HEK293T (cell line): ENCODE data around the gene RPTOR.

Experiments
- CTCF ChIA-PET: fragments of 350-600 bp; formaldehyde crosslinking; extraction: SDS; loops from one replicate; lab custom pipeline; 2021; ENCODE audit warnings: antibody characterized with exemption, inconsistent platforms; lab: Yijun Ruan, JAX
- POLR2A ChIA-PET: fragments of 350-600 bp; formaldehyde crosslinking; extraction: SDS; loops from one replicate; lab custom pipeline; 2020; ENCODE audit warnings: antibody characterized with exemption, inconsistent platforms; lab: Yijun Ruan, JAX
- DNase-seq: peaks from one replicate; pipeline ENCODE4 v3.0.0; 2012; ENCODE audit warnings: mixed read lengths; ENCODE audit errors: extremely low spot score
- ARNT ChIP-seq: fragments of 450-650 bp; IDR thresholded peaks from 2 replicates; pipeline ENCODE4 v1.6.1; 2017; ENCODE audit warnings: mild to moderate bottlenecking
- BHLHE40 ChIP-seq: fragments of 450-650 bp; IDR thresholded peaks from 2 replicates; pipeline ENCODE4 v1.6.1; 2016; ENCODE audit warnings: mild to moderate bottlenecking, moderate library complexity, borderline replicate concordance
- CTBP1 ChIP-seq: fragments of 450-650 bp; IDR thresholded peaks from 2 replicates; pipeline ENCODE4 v1.6.1; 2016; ENCODE audit warnings: borderline replicate concordance
- ELF4 ChIP-seq: fragments of 450-650 bp; IDR thresholded peaks from 2 replicates; pipeline ENCODE4 v1.6.1; 2017; ENCODE audit warnings: antibody characterized with exemption
- FOXA1 ChIP-seq: fragments of 450-650 bp; IDR thresholded peaks from 2 replicates; pipeline ENCODE4 v1.6.1; 2016; ENCODE audit warnings: mild to moderate bottlenecking
- FOXK2 ChIP-seq: fragments of 450-650 bp; IDR thresholded peaks from 2 replicates; pipeline ENCODE4 v1.6.1; 2016; ENCODE audit warnings: mild to moderate bottlenecking
- FOXM1 ChIP-seq: fragments of 450-650 bp; IDR thresholded peaks from 2 replicates; pipeline ENCODE4 v1.6.1; 2017; ENCODE audit warnings: mild to moderate bottlenecking, borderline replicate concordance
- HDGF ChIP-seq: fragments of 450-650 bp; IDR thresholded peaks from 2 replicates; pipeline ENCODE4 v1.6.1; 2017; ENCODE audit warnings: antibody characterized with exemption, borderline replicate concordance
- L3MBTL2 ChIP-seq: fragments of 450-650 bp; conservative IDR thresholded peaks from 2 replicates; pipeline ENCODE4 v1.6.1; 2016; ENCODE audit warnings: mild to moderate bottlenecking
- LEF1 ChIP-seq: fragments of 450-650 bp; IDR thresholded peaks from 2 replicates; pipeline ENCODE4 v1.6.1; 2017; ENCODE audit warnings: mild to moderate bottlenecking, borderline replicate concordance
- NFRKB ChIP-seq: fragments of 450-650 bp; IDR thresholded peaks from 2 replicates; pipeline ENCODE4 v1.6.1; 2016; ENCODE audit warnings: mild to moderate bottlenecking, moderate library complexity
- PKNOX1 ChIP-seq: fragments of 450-650 bp; IDR thresholded peaks from 2 replicates; pipeline ENCODE4 v1.6.1; 2016
- SP1 ChIP-seq: fragments of 450-650 bp; IDR thresholded peaks from 2 replicates; pipeline ENCODE4 v1.6.1; 2017
- SUZ12 ChIP-seq: fragments of 450-650 bp; IDR thresholded peaks from 2 replicates; pipeline ENCODE4 v1.6.1; 2016; ENCODE audit warnings: mild to moderate bottlenecking
- TARDBP ChIP-seq: fragments of 450-650 bp; IDR thresholded peaks from 2 replicates; pipeline ENCODE4 v1.6.1; 2016
- ZNF384 ChIP-seq: fragments of 450-650 bp; IDR thresholded peaks from 2 replicates; pipeline ENCODE4 v1.6.1; 2016

Gene RPTOR

GRCh38 chr17:80880648-80880985 is 336.0 kb downstream of the RPTOR start:
- DNase-seq = no peak
- ChIA-PET CTCF (no interaction called here), POLR2A (no interaction called here)
- TF ChIP-seq L3MBTL2 (no peak), CTBP1 (no peak), ELF4 (no peak), PKNOX1 (no peak), ARNT (no peak), FOXA1 (no peak), SUZ12 (no peak), FOXK2 (no peak), LEF1 (no peak), NFRKB (no peak), HDGF (no peak), SP1 (no peak), ZNF384 (no peak), TARDBP (no peak), BHLHE40 (no peak), FOXM1 (no peak)

GRCh38 chr17:80881306-80881705 is 336.7 kb downstream of the RPTOR start:
- POLR2A ChIA-PET = no interaction called here
- TF ChIP-seq PKNOX1 (no peak), FOXM1 (no peak), SUZ12 (no peak), LEF1 (no peak), HDGF (no peak), CTBP1 (no peak), SP1 (no peak), ELF4 (no peak), TARDBP (no peak), ARNT (no peak), FOXA1 (no peak), L3MBTL2 (no peak), BHLHE40 (no peak), FOXK2 (no peak)
- CTCF ChIA-PET = interaction anchor here (0.8 kb wide), 1 partner anchor 9 kb away, joined by 3 read pairs; no protein-coding TSS in a partner anchor
- no peak for DNase-seq

- ChIA-PET CTCF (no interaction called here), POLR2A (no interaction called here)
- TF ChIP-seq SP1 (no peak), ARNT (no peak), FOXK2 (no peak), ZNF384 (no peak)
- DNase-seq = no peak
Observed at GRCh38 chr17:80882323-80882722, 337.7 kb downstream of the RPTOR start.

GRCh38 chr17:80882926-80883685 is 338.5 kb downstream of the RPTOR start:
- TF ChIP-seq BHLHE40 (no peak), SP1 (no peak), FOXM1 (no peak), FOXK2 (no peak), ARNT (no peak), FOXA1 (no peak), TARDBP (no peak), SUZ12 (no peak), PKNOX1 (no peak), ZNF384 (no peak), CTBP1 (no peak), NFRKB (no peak), ELF4 (no peak), HDGF (no peak), LEF1 (no peak), L3MBTL2 (no peak)
- ChIA-PET CTCF (no interaction called here), POLR2A (no interaction called here)
- no peak for DNase-seq

GRCh38 chr17:80883831-80884735 is 339.4 kb downstream of the RPTOR start:
- no peak for TF ChIP-seq FOXA1
- TF ChIP-seq ELF4 = no peak
- no peak for TF ChIP-seq CTBP1
- no peak for TF ChIP-seq LEF1
- TF ChIP-seq NFRKB = no peak
- ChIA-PET POLR2A (no interaction called here), CTCF (no interaction called here)
- DNase-seq = no peak

GRCh38 chr17:80884811-80885210 is 340.2 kb downstream of the RPTOR start:
- CTCF ChIA-PET = no interaction called here
- DNase-seq = no peak
- TF ChIP-seq LEF1 (no peak), FOXK2 (no peak), FOXA1 (no peak), TARDBP (no peak), ZNF384 (no peak), ARNT (no peak), HDGF (no peak), FOXM1 (no peak), SP1 (no peak), BHLHE40 (no peak), CTBP1 (no peak), L3MBTL2 (no peak), SUZ12 (no peak)
- POLR2A ChIA-PET = no interaction called here
